NCI-H1694 treated with DMSO at 0.1 percent for 48 hours (cell line): ENCODE results near the gene TYR.
"Not testable (repeated sequence)": the region's sequence is repeated elsewhere in the genome, so short reads cannot be mapped to it uniquely, and the experiment has no call there.

Source experiments
- DNase-seq: peaks from one replicate; lab custom pipeline; 2025; lab: John Stamatoyannopoulos, UW

TYR gene

GRCh38 chr11:89272540-89273088 is 94.9 kb downstream of the TYR start:
- DNase-seq = not testable (repeated sequence)

GRCh38 chr11:89273220-89273619 is 95.5 kb downstream of the TYR start:
- not testable (repeated sequence) for DNase-seq

- no peak for DNase-seq
Measured at GRCh38 chr11:89275966-89276365, 98.3 kb downstream of the TYR start.

- no peak for DNase-seq
Measured at GRCh38 chr11:89279176-89279575, 101.5 kb downstream of the TYR start.

- DNase-seq = not testable (repeated sequence)
Measured at GRCh38 chr11:89281032-89281677, 103.5 kb downstream of the TYR start.

GRCh38 chr11:89286601-89287000 is 108.9 kb downstream of the TYR start:
- not testable (repeated sequence) for DNase-seq

GRCh38 chr11:89288004-89288403 is 110.3 kb downstream of the TYR start:
- not testable (repeated sequence) for DNase-seq

GRCh38 chr11:89293965-89294679 is 116.4 kb downstream of the TYR start:
- no peak for DNase-seq

- not testable (repeated sequence) for DNase-seq
Measured at GRCh38 chr11:89295023-89295422, 117.3 kb downstream of the TYR start.

- DNase-seq = not testable (repeated sequence)
Measured at GRCh38 chr11:89303029-89303428, 125.4 kb downstream of the TYR start.

- not testable (repeated sequence) for DNase-seq
Measured at GRCh38 chr11:89308272-89308671, 130.6 kb downstream of the TYR start.

GRCh38 chr11:89309321-89309985 is 131.8 kb downstream of the TYR start:
- DNase-seq = not testable (repeated sequence)

GRCh38 chr11:89310607-89311006 is 132.9 kb downstream of the TYR start:
- DNase-seq = not testable (repeated sequence)

GRCh38 chr11:89321401-89321800 is 143.7 kb downstream of the TYR start:
- DNase-seq = no peak

- no peak for DNase-seq
Measured at GRCh38 chr11:89327885-89328284, 150.2 kb downstream of the TYR start.

- not testable (repeated sequence) for DNase-seq
Measured at GRCh38 chr11:89331940-89332339, 154.3 kb downstream of the TYR start.

GRCh38 chr11:89333704-89334103 is 156.0 kb downstream of the TYR start:
- DNase-seq = not testable (repeated sequence)

GRCh38 chr11:89337100-89337650 is 159.5 kb downstream of the TYR start:
- not testable (repeated sequence) for DNase-seq

GRCh38 chr11:89338073-89338472 is 160.4 kb downstream of the TYR start:
- not testable (repeated sequence) for DNase-seq

GRCh38 chr11:89340450-89340849 is 162.8 kb downstream of the TYR start:
- DNase-seq = not testable (repeated sequence)

- DNase-seq = not testable (repeated sequence)
Measured at GRCh38 chr11:89342880-89343572, 165.4 kb downstream of the TYR start.
